NCI-H2196 treated with DMSO at 0.1 percent for 48 hours (cell line): ENCODE data around the gene NELL1.

ENCODE experiments used
- DNase-seq: peaks from one replicate; lab custom pipeline; 2025; ENCODE audit not compliant: unreplicated experiment; lab: John Stamatoyannopoulos, UW

NELL1 gene

DNA sequence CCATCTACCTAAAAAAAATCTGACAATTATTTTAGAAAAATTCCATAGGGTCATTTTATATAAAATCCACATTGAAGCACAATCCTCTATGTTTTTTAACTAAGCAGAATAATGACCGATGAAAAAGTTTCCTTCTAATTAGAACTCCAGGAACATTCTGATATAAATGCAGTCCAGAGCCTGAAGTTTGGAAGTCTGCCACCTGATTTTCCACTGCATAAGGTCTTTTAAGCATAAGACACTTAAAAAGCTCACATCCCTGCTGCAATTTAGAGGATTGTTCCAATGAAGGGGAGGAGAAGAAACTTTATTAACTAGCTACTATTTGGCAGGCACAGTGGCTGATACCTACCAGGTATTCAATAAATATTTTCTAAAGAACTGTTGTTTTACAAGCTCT lies 953.2 kb downstream of the NELL1 start:
- no peak for DNase-seq

DNA sequence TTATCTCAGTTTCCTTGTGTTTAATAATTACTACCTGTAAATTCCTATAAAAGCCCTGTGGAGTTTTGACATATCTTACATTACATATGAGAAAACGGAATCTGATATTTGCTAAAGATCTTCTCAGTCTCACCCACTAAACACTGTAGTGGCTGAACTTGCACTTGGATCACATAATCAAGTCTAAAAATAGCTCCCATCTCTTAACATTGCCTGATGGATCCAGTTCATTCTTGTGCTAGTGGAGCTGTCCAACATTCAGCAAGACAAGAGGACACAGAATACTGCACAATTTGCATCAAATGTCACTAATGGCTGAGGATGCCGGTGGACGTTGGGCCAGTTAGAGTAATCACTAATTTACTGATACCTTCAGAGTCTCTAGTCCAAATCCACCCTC lies 953.6 kb downstream of the NELL1 start:
- no peak for DNase-seq
